ENCODE measurements around the gene RIPOR3.

Gene RIPOR3

GRCh38 chr20:50690650-50691572, at the start of gene RIPOR3:
Gene RIPOR3, minus strand, starts transcription at chr20:50691542. Its CDS starts 414 bp downstream, at chr20:50691128.
- no peak for DNase-seq (ENCODE audit: low read depth)

GRCh38 chr20:50737352-50737751, 46.0 kb upstream of the RIPOR3 start:
- no peak for DNase-seq (ENCODE audit: low read depth)

GRCh38 chr20:50735813-50736212, 44.5 kb upstream of the RIPOR3 start:
- DNase-seq (ENCODE audit: low read depth): no peak

GRCh38 chr20:50734730-50735679, 43.7 kb upstream of the RIPOR3 start:
- DNase-seq (ENCODE audit: low read depth): no peak

- no peak for DNase-seq (ENCODE audit: low read depth)
These were observed 42.5 kb upstream of the RIPOR3 start for GRCh38 chr20:50733644-50734349.

- no peak for DNase-seq (ENCODE audit: low read depth)
These were observed 40.8 kb upstream of the RIPOR3 start for GRCh38 chr20:50731930-50732690.

GRCh38 chr20:50731055-50731929, 40.0 kb upstream of the RIPOR3 start, which contains the start of gene PARD6B:
Gene PARD6B, plus strand, starts transcription at chr20:50731580. Its CDS starts 207 bp downstream, at chr20:50731787.
- no peak for DNase-seq (ENCODE audit: low read depth)

GRCh38 chr20:50730765-50731054, 39.4 kb upstream of the RIPOR3 start:
- no peak for DNase-seq (ENCODE audit: low read depth)

- DNase-seq (ENCODE audit: low read depth): no peak
These were observed 38.8 kb upstream of the RIPOR3 start for GRCh38 chr20:50729901-50730764.

GRCh38 chr20:50728981-50729874, 37.9 kb upstream of the RIPOR3 start:
- no peak for DNase-seq (ENCODE audit: low read depth)

GRCh38 chr20:50728486-50728980, 37.2 kb upstream of the RIPOR3 start:
- DNase-seq (ENCODE audit: low read depth): no peak

- DNase-seq (ENCODE audit: low read depth): no peak
These were observed 36.6 kb upstream of the RIPOR3 start for GRCh38 chr20:50727792-50728485.

- no peak for DNase-seq (ENCODE audit: low read depth)
These were observed 35.8 kb upstream of the RIPOR3 start for GRCh38 chr20:50726955-50727791.

GRCh38 chr20:50725724-50726005, 34.3 kb upstream of the RIPOR3 start:
- no peak for DNase-seq (ENCODE audit: low read depth)

GRCh38 chr20:50724851-50725723, 33.7 kb upstream of the RIPOR3 start:
- peak; percentile 93 for DNase-seq (ENCODE audit: low read depth)
